ENCODE data around the gene CRACR2A.
A peak's percentile ranks its signal among the peaks of the same experiment; 100 is the strongest.

CRACR2A gene

DNA sequence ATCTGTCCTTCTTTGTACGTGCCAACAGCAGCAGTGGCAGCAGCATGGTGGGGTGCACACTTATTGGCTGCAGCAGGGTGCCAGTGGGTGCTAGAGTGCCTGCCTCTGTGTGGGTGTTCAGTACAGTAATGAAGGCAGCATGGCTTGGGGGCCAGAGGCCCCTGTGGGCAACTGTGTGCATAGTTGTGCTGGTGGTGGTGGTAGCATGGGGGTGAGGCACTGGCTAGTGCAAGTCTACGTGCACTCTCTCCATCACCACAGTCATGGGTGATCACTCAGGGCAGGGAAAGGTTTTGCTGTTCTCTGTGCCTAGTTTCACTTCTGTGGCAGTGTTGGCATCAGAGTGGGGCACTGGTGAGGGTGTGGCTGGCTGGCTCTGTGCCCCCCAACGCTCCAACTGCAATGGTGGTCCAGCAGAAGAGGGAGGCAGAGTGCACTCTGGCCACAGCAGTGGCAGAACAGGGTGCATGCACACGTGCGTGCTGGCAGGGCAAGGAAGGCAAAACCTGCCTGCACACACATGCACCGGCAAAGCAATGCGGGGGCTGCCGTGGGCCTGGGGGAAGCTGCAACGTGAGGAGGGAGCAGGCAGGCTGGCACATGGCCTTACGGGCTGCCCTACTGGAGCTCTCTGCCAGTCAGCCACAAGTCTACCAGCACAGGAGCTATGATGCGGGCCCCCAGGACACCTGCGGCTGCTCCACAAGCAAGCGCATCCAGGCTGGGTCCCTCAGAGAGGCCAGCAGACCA is 60.1 kb downstream of the CRACR2A start:
- no peak for DNase-seq (ENCODE audit: low read depth, low spot score)
- no peak overlapping the region for H3K27ac ChIP-seq

DNA sequence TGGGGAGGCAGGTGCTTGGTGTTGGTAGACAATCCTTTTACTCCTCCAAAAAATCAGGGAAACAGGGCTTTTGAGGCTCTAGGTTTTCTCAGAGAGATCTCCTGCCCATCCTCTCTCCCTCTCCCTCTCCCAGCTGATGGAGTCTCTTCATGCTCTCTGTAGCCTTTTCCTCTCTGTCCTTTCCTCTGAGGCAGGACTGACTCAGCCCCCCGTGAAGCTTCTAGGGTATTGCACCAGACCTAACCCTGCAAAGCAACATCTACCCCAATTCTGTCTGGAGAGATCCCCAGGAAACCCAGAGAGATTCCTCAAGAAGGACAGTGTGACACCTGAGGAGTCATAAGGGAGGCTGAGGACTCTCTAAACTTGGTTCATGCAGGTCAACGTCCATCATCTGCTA is 66.4 kb downstream of the CRACR2A start:
- DNase-seq (ENCODE audit: low read depth, low spot score), result no peak
- no peak overlapping the region for H3K27ac ChIP-seq

DNA sequence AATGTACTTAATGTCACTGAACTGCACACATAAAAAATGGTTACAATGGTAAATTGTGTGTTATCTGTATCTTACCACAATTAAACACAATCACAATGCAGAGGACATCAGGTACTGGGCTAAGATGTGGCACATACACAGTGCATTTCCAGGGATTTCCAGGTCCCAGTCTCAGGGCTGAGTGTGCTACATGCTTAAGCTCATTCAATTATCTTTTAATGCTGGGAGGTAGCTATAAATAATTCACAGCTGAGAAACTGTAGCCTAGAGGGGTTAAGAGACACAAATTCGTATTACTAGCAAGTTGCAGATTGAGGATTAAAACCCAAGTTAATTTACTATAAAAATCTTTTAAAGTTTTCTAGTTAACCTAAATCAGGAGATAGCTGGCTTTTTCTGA is 67.1 kb downstream of the CRACR2A start:
- no peak for DNase-seq (ENCODE audit: low read depth, low spot score)
- H3K27ac ChIP-seq, result no peak overlapping the region

DNA sequence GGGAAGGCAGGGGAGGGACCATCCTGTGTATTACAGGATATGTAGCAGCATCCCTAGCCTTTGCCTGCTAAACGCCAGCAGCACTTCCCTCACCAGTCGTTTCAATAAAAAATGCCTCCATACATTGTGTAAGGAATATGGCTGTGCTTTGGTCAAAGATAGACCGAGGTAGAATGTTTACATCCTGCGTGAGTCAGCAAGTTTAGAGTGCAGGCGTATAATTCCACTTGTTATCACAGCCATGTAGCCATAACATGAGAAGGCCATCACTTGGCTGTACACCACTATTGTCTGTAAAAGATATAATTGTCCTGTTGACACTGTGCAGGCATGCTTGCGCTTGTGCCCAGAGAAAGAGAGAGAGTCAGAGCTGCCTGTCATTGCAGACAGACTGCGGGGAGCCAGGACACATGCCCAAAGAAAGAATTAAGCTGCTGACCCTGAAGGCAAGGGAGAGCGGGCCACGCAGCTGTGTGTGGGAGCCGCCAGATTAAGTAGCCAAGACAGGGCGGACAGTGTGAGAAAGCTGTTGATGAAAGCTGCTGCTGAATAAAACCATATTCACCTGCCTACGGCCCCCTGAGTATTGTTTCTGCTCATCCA is 68.4 kb downstream of the CRACR2A start:
- no peak for DNase-seq (ENCODE audit: low read depth, low spot score)
- H3K27ac ChIP-seq, result no peak overlapping the region

DNA sequence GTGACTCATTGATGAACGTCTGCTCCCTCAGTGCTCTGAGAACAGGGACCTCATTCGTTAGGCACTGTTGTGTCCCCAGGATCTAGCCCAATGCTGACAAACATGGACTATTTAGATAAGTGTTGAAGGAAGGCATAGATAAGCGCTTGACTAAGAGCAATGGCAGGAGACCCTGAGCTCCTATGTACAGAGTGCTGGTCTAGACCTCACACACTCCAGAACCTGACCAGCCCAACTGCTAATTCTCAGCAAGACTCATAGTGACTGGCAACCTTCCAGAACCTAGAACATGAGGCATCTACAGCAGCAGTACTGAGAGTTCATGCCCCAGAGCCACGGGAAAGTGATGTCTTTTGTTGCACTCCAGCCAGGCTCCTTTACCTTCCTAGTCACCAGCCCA is 69.2 kb downstream of the CRACR2A start:
- peak; percentile 18 for DNase-seq (ENCODE audit: low read depth, low spot score)
- no peak overlapping the region for H3K27ac ChIP-seq

DNA sequence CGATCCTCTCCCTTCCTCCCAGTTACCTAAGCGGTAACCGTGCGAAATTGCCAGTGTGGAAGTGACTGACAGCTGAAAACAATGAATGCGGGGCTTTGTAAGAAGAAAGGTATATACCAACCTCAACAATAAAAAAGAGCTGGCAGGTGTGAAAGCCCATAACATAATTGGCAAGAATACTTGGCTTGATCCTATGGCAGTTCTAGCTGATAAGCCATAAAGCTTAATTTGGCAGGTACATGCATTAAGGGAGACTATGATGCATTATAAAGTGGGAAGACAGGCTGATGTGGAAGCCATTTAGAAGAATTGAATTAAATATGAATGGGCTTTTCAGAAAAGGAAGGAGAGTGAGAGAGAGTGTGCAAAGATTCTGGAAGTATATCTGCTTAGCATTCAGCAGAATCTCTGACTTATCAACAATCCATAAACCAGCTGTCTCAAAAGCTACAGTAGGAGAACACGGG is 71.3 kb downstream of the CRACR2A start:
- H3K27ac ChIP-seq, result no peak overlapping the region
- DNase-seq (ENCODE audit: low read depth, low spot score), result no peak

DNA sequence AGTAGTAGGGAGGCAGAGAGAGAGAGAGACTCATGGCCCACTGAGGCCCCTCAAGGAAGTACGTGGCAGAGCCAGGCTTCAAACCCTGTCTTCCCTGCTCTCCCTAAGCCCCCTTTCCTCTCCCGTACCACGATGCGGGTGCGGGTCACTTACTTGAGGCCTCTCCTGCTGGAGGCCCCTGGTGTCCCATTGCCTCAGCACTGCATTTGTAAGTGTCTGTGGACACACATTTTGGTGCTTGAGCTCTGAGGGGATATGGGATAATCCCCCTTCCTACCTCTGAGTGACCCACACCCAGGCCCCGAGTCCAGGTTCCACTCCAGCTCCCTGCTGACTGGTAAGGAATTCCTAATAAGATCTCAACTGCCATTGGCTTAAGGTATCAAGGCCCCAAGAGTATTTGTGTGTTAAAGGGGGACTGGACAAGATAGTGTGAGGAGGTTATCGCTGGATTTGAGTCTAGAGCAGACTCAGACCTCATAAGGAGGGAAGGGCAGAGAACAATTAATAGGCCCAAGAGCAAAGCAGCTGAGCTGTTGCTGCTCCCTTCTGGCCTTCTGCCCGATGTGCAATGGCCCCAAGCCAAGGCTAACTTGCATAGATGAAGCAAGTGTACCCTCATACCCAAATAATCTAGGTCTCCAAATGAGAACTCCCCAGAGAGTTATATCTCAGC is 71.9 kb downstream of the CRACR2A start:
- DNase-seq (ENCODE audit: low read depth, low spot score), result no peak
- H3K27ac ChIP-seq, result no peak overlapping the region

DNA sequence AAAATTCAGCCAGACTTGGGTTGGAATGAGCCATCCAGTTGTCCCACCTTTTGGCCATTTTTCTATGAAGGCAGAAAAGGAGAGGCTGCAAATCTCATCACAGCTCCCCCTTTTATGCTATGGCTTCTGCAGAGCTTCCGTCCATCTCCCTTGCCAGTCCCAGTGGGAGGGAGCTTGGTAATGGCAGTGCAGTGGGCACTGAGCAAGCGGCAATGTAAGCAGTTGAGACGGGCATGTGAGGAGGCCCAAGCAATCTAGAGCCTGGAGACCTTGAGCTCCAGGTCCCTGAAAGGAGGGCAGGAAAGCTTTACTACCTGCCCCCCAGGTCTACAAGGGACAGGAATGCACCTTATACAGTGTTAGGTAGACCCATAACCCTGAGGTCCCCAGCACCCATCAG is 73.1 kb downstream of the CRACR2A start:
- no peak for DNase-seq (ENCODE audit: low read depth, low spot score)
- H3K27ac ChIP-seq, result no peak overlapping the region

DNA sequence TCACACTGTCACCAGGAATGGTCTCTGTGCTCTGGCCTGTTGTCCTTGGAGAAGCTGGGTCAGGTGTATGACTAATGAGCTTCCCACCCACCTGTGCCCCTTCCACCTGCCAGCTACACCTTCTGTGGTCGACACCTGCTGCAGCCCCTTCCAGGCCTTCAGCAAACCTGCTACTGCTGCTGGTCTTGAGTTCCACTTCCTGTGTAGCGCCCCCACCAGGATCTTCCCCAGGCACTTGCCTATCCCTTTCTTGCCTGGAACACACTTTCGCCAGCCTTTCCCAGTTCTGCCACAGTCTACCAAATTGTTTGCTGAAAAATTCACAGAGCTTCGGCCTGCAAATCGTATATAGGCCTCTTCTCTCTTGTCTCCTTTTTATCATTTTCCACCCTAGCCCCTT is 75.3 kb downstream of the CRACR2A start:
- DNase-seq (ENCODE audit: low read depth, low spot score), result no peak
- H3K27ac ChIP-seq, result no peak overlapping the region

DNA sequence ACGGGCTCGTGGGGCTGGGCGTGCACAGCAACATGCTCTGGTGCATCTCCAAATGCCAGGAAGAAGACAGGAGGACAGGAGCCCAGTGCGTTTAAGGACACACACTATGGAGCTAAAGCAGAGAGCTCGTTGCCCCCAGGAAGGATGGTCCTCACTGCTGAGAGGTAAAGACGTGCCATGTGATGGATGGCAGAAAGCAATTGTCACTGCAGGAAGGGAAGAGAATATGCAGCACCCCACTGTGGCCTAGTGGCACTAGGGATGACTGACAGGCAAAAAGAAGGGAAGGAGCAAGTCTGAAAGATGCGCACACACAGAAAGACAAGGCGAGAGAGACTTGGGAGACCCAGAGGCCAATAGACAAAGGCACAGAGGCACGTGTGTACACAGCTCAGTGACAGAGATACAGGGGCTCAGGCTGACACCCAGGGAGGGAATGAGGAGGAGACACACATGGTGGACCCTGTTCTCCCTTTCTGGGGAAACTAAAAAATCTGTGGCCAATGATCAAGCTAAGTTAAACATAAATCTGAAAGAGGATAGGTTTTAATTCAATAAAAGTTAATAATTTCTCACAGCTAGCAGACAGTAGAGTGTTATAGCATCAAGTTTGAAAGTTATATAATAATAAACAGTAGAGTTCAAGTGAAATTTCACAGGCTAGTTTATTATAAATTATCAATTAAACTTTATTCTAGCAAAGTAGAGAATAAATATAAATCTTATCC is 78.8 kb downstream of the CRACR2A start:
- H3K27ac ChIP-seq, result no peak overlapping the region
- no peak for DNase-seq (ENCODE audit: low read depth, low spot score)

DNA sequence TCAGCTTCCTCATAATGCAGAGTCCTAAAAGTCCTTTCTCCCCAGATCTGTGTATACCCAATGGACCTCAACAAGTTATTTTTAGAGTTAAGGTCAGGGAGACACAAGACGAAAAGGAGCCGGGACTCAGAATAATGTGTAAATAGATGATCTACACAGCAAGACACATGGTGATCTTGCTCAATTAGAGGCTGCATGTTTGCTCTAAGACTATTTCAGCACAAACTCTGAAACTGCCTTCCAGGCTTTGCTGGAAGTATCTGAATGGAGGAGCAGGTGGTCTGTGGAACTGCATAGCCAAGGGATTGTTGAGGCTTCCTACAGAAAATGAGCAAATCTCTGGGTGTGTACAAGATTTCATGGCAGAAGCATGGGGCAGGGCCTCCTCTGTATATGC is 80.8 kb downstream of the CRACR2A start:
- DNase-seq (ENCODE audit: low read depth, low spot score), result no peak
- H3K27ac ChIP-seq, result no peak overlapping the region

DNA sequence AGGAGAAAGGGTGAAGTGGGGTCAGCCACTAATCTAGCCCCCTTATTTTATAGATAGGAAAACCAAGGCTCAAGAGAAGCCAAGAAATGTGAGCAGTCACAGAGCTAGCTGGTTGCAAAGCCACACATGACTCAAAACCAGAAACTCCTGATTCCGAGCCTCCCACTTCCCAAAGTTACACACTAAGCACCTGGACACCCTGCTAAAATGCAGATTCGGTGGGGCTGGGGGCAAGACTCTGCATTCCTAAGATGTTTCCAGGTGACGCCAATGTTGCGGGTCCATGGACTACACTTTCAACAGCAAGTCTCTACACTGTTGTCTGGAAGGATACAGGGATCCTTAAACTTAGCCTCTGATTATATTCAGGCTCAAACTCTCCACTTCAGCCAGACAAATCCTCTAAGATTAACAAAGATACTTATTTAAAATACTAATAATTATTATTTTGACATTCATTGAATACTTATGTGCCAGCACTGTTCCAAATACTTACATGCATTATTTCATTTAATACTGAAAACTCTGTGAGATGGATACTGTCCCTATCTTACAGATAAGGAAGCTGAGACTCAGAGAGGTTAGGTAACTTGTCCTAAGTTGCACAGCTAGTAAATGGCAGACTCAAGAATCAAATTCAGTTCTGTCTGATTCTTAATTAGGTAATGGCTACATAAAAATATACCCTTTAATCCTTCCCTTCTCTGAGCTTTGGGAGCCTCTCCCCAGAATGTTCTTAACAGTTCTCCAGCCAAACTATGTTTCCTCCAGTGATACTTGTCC is 81.4 kb downstream of the CRACR2A start:
- no peak for DNase-seq (ENCODE audit: low read depth, low spot score)
- no peak overlapping the region for H3K27ac ChIP-seq

DNA sequence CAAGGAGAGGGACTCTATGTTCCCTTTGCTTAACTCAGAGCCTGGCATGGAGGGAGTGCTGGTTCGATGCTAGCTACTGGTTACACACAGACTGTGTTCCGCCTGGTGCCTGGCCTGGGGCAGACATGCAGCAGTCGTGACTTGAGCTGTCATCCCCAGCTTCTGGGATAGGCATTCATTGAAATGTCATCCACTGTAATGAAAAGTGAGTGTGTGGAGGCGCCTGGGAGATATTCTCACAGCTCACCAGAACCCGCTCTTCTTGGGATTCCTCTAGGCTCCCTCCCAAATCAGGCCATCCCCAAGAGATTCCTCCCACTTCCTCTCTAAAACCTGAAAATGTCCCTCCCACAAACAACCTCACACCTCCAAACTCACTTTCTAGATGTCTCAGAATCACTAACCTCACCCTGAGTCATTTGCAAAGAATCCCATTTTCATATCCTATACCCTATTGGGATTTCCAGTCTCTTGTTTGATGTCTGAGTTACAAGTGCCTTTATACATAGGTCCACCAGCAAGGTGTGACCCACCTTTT is 82.8 kb downstream of the CRACR2A start:
- DNase-seq (ENCODE audit: low read depth, low spot score), result no peak
- H3K27ac ChIP-seq, result no peak overlapping the region

DNA sequence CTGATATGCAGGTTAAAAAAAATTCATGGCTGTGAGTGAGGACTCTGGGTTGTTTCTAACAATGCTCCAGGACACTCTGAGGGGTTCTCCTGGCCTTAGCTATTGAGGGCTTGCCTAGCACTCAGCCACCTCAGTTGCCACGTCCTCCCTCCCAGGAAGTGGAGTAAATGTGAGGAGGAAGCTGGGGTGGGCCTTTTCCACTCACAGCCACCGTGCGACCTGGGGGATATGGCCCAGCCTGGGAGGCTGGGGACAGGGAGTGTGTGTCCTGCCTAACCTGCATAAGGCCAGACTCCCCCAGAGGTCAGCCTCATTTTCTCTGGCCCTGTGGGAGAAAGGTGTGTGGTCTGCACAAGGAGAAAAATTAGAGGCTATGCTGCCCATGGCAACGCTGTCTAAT is 83.3 kb downstream of the CRACR2A start:
- no peak overlapping the region for H3K27ac ChIP-seq
- DNase-seq (ENCODE audit: low read depth, low spot score), result no peak

DNA sequence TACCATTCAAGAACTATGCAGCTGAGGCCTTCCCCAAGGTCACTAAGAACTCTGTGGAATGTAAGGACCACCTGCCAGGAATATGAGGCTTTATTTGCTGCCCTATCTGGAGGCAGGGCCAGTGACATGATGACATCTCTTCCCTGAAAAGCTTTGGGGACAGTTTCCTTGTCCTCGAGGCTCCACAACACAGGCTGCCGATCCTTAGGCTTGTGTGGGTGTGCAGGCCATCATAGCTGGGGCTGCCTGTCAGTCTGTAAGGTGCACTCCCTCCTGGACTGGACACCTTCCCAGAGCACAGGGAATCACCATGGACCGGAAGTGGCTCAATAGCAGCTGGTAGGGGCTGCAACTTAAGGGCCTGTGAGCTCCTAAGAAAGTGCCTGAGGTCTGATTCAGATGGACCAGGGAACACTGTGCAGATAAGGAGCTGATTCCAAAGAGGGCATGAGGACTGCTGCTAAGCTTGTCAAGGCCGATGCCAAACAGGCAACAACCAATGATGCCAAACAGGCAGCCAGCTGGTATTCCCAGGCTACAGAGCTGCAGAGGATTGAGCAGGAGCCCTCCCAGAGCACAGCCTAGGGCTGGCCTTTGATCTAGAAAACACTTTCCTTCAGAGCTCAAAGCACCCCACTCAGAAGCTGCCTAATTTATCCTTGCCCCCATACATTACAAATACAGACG is 84.3 kb downstream of the CRACR2A start:
- H3K27ac ChIP-seq, result no peak overlapping the region
- DNase-seq (ENCODE audit: low read depth, low spot score), result no peak

DNA sequence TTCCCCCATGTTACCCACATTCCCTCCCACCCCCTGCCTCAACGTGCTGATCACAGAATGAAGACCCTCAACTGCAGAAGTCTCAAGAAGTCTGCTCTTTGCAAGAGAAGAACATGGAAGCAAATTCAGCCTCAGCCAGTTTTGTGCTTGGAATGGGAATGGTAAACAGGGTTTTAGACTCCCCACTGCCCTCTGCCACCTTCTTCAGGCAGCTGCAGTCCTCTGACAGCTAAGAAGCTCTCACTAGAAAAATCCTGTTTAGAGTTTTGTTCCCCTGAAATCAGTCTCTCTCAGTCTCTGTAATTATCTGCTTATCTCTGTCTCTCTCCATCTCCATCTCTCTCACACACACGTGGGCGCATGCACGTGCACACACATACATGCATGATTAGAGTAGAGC is 85.4 kb downstream of the CRACR2A start:
- H3K27ac ChIP-seq, result no peak overlapping the region
- DNase-seq (ENCODE audit: low read depth, low spot score), result no peak

DNA sequence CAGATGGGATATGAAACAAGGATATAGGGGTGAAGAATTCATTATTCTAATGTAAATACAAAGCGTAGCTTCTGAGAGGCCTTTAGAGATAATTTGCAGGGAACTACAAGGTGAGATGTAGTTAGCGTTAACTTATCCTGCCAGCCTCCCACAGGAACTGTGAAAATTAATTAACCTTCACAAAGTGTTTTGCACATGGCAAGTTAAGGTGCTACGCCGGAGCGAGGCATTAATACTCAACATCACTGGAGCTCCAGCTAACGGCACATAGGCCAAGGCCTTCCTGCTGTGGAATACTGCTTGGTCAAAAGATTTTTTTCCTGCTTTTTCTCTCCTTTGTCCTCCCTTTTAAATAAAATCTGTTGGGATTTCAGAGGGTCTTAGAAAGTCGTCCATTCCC is 86.5 kb downstream of the CRACR2A start:
- H3K27ac ChIP-seq, result no peak overlapping the region
- no peak for DNase-seq (ENCODE audit: low read depth, low spot score)

DNA sequence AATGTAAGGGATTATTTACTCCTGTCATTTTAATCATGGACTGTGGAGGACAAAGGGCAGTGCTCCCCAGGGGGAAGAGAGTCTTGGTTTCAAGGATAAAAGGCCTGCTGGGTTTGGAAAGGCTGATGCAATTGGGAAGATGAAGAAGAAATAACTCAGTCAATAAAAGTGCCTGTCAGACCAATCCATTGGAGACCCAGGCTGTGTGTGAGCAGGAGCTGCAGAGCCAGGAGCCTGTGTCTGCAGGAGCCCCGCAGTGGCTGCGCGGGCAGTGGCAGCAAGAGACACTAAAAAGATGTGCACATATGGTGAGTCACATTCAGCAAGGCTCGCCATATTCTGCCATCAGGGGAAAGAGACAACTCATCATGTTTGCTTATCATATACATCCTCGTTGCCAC is 90.4 kb downstream of the CRACR2A start:
- no peak for DNase-seq (ENCODE audit: low read depth, low spot score)
- no peak overlapping the region for H3K27ac ChIP-seq

DNA sequence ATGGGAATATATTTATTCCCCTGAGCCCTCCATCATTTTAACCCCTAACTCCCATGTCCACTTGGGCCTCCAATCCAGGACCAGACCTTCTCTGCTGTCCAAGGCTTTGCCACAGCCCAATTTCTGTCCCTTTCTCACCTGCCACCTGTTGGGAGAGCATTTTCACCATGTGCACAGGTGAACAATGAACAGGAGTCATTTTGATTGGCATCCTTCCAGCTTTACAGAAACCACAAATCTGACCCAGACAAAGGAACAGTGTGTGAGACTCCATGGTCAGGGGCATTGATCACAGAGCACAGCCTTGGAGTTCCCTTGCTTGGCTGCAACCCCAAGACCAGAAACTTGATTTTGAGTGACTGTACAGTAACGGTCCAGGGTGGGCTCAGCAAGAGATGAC is 91.9 kb downstream of the CRACR2A start:
- no peak overlapping the region for H3K27ac ChIP-seq
- no peak for DNase-seq (ENCODE audit: low read depth, low spot score)
